HG03135 (cell line): ENCODE data around the gene RPTOR.
"Not testable (repeated sequence)": the region's sequence is repeated elsewhere in the genome, so short reads cannot be mapped to it uniquely, and the experiment has no call there.

ENCODE experiments used
- ATAC-seq: cut with Tn5 transposase; IDR thresholded peaks from one replicate; pipeline ENCODE4 v1.9.1; 2021; ENCODE audit warnings: mild to moderate bottlenecking, moderate library complexity; ENCODE audit not compliant: unreplicated experiment

RPTOR gene

DNA sequence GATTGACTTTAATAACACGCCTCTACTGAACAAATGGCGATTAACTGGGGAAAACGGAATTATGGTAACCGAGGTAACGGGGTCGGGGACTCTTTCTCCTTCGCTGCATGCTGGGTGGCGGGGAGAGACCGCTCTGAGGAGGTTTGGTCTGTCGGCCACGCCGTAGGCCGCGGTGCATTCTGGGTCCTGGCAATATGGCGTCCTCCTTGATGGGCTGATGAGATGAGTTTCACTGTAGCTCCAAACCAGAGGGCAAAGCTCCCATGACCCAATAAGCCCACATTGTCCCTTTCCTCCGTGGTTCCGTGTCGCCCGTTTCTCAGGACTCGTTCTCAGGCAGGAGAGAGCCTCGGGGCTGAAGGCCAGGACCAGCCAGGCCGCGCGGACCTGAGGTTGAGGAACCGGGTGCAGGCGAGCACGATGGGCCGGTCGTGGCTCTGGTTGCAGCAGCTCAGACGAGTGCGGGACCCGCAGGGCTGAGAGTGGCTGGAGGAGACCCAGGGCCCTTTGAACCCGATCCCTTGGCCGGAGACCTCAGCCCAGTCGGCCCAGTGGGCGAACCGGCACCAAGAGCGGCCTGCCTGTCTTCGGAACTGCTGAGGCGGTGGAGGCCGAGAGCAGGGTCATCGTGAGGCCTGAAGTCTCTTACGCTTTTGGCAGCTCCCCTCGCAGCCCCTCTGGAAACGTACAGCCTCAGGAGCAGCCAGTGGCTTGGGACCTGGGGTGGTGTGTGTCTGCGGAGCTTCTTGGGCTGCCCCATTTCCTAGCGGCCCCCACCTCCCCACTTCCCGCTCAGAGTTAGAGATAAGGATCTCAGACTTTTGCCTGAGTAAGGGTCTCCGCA lies at the start of gene RPTOR:
TSS of gene RPTOR (plus strand) at position 184 of the 844 bp plus-strand sequence. CDS start 792 bp downstream, outside the sequence.
- ATAC-seq: peak; percentile 89

GRCh38 chr17:80497726-80498241 lies 46.9 kb upstream of the RPTOR start:
- ATAC-seq: no peak

DNA sequence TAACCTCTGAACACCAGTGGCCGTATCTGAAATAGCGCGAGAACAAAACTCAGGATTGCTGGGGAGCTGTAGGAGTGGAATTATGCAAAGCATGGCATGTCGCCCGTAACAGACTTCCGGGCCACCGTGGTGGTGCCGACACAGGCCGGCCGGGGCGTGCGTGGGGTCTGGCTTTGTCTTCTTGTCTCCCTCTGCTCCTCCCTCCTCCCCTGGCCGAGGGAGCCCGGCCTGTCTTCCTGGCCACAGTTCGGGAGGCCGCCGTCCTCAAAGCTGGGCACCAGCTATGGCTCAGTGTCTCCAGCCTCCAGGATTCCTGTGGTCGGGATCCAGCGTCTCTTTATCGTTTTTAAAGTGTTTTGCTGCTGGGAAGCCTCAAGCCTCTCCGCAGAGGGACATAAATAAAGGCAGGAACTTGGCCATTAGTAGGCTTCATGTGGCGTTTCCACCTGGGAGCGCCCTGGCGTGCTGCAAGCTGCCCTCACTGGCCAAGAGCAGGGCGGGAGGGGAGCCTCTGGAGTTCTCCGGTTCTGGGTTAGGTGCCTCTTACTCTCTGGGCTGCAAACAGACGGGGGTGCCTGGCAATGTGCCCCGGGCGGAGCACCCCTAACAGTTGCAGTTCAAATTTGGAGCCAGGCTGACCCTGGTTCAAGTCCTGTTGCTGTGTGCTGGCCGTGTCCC lies 46.3 kb upstream of the RPTOR start:
- no peak for ATAC-seq

GRCh38 chr17:80498920-80499410 lies 45.7 kb upstream of the RPTOR start:
- no peak for ATAC-seq

DNA sequence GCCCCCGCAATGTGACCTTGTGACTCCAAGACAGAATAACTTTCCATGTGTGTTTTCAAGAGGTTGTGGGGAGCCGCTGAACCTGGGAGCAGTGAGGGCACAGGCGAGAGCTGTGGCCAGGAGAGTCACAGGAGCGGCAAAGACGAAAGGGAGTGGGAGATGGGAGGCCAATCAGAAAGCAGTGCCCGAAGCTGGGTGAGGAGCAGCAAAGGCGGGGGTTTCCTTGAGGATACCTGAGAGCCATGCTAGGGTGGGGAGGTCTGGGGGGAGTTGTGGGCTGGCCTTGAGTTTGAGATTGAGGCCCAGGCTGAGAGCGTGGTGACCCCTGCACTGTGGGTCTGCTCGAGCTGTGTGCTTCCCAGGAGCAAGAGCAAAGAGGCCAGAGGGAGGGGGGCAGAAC lies 45.1 kb upstream of the RPTOR start:
- no peak for ATAC-seq

DNA sequence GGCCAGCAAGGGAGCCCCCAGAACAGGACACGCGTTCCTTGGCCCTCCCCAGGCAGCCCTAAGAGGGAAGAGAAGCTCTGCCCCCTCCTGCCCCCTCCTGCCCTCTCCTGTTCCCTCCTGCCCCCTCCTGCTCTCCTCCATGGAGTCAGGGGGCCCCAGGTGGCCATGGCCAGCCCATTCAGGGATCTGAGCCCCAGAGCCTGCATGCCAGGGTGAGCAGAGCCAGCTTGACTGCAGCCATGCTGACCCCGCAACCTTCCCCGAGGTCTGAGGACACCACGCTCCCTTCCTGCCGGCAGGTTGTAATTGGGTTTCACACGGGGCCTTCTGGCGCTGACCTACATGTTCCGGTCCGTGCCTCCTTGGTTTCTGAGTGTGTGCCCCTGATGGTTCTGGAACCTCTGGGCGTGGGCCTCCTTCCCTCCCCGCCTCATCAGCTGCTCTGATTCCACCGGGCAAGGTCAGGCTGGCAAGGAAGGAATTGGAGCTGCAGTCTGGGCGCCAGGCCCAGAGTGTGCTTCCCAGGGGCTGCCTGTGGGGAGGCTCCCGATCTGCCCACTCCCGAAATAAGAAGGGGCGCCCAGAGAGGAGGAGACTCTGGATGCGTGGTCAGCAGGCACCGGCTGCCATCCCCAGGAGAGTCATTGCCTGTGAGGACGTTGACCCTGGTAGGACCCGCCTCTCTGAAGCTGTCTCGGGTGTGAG lies 44.5 kb upstream of the RPTOR start:
- ATAC-seq: no peak

DNA sequence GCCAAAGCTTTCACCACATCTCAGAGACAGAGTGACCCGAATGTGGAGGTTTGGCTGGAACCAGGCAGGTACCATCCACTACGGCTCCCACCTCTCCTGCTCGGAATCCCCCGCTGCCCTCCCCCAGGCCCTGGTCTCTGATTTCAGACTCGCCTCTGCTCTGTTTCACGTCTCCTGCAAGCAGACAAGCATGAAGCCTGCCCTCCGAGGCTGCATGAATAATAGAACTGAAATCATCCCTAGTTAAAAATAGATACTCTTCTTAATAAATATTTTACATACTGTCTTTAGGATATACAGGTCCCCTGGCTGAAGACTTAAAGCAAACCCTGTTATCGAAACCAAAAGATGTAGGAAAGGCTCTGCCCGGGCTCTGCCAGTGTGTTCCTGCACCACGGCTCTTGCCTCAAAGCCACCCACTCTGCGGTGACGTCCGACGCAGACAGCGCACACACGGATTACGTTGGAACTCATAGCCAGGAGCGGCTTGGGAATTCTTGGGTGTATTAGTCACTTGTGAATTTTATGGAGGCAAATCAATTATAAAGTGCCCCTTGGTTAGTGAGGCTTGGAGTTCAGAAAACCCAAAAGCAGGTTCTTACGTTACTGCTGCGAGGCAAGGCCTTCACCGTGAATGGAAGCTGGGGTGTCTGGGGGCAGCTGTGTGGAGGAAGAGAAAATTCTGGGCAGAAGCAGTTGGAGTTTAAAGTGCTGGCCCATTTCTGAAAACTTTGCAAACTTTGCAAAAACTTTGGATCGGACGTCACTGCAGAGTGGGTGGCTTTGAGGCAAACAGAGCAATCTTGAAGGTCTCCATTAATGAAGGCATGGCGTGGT lies 42.7 kb upstream of the RPTOR start:
- ATAC-seq: no peak

GRCh38 chr17:80502578-80502877 lies 42.1 kb upstream of the RPTOR start:
- no peak for ATAC-seq

DNA sequence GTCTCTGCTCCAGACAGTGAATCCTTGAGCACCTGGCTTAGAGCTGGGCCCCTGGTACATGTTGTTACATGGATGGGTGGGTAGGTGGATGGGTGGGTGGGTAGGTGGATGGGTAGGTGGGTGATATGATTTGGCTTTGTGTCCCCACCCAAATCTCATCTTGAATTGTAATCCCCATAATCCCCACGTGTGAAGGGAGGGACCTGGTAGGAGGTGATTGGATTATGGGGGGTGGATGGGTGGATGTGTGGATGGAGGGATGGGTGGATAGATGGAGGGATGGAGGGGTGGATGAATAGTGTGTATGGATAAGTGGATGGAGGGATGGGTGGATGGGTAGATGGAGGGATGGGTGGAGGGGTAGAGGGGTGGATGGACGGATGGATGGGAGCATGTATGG lies 41.6 kb upstream of the RPTOR start:
- no peak for ATAC-seq

GRCh38 chr17:80503921-80504320 lies 40.7 kb upstream of the RPTOR start:
- ATAC-seq: no peak

GRCh38 chr17:80504686-80505413 lies 39.8 kb upstream of the RPTOR start:
- ATAC-seq: no peak

DNA sequence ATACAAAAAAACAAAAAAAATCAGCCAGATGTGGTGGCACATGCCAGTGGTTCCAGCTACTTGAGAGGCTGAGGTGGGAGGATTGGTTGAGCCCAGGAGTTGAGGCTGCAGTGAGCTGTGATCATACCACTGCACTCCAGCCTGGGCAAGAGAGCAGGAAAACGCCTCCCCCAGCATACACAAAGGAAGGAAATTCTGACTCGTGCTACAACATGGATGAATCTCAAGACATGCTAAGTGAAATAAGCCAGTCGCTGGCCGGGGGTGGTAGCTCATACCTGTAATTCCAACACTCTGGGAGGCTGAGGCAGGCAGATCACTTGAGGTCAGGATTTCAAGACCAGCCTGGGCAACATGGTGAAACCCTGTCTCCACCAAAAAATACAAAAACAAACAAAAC lies 37.5 kb upstream of the RPTOR start:
- ATAC-seq: not testable (repeated sequence)

DNA sequence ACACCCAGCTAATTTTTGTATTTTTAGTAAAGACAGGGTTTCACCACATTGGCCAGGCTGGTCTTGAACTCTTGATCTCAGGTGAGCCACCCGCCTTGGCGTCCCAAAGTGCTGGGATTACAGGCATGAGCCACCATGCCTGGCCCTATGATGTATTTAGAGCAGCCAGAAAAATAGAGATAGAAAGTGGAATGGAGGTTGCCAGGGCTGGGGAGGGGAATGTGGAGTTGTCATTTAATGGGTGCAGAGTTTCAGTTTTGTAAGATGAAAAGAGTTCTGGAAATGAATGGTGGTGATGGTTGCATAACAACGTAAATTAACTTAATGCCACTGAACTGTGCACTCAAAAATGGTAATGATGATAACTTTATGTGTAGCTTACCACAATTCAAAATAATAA lies 36.7 kb upstream of the RPTOR start:
- no peak for ATAC-seq

GRCh38 chr17:80509311-80509710 lies 35.3 kb upstream of the RPTOR start:
- no peak for ATAC-seq

DNA sequence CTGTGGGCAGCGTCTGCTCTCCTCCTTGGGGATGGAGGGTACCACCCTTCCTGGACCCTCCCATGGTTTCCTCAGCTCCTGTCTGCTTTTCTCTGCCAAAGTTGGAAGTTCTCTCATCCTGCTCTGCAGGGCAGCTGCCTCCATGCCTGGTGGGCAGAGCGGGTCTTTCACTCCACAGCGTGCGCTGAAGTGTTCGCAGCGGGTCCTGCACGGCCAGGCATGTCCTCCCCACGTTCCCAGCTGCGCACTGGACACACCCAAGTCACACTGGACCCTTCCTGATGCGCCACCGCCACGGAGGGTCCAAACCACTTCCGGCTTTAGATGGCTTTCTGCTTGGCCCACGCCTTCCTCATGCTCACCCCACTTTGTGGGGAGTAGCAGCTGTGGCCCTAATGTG lies 34.5 kb upstream of the RPTOR start:
- no peak for ATAC-seq

DNA sequence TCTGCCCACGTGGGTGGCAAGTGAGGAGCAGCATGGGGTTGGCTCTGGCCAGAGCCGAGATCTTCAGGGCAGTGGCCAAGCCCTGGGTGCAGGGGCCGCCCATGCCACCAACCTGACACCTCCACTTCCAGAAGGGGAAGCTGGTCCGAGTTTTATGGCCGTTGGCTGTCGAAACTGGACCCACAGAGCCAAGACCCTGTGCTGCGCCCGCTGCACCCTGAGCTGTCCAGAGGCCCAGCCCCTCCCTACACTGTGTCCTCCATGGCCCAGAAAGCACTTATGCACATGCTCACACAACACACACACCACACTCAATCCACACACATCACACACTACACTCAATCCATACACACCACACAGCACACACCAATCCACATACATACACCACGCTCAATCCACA lies 33.9 kb upstream of the RPTOR start:
- no peak for ATAC-seq

DNA sequence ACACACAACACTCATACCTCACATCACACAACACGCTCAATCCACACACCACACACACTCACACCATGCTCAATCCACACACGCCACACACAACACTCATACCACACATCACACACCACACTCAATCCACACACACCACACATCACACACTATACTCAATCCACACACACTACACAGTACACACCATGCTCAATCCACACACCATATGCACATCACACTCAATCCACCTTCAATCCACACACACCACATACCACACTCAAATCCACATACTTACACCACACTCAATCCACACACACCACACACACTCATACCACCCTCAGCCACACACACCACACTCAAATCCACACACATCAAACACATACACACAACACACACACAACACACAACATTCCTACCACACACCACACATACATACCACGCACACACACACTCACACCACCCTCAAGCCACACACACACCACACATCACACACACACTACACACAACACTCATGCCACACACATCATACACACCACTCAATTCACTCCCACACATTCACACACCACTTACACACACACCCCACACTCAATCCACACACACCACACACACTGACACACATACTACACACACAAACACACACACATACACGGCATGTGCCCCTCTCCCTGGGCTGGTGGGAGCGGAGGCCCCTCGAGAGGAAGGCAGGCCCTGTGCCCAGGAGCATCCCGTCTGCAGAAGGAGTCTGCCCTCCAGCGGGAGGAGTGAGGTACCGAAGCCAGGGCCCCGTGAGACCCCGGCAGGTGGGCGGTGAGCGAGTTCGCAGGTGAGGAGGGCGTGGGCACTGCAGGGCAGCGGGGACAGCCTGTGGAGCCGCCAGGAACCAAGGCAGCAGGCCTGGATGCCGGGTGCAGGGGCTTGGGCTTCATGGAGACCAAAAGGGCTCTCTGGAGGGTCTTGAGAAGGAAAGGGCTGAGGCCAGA lies 33.1 kb upstream of the RPTOR start:
- ATAC-seq: no peak

- ATAC-seq: no peak
Measured at GRCh38 chr17:80512233-80512632, 32.4 kb upstream of the RPTOR start.

DNA sequence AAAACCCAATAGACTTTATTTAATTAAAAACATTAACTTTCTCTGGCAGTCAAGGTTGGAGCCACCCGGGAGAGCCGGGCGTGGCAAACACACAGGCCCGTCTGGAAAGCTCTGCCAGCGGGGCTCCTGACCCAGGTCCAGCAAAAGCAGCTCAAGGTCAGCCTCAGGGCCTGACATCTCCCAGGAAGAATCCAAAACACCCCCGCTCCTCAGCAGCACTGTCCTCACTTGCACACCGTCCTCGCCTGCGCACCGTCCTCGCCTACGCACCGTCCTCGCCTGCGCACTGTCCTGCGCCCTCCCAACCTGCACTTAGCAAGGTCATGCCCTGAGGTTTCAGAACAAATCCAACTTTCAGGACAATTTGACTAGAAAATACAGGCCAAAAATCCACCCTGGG lies 31.4 kb upstream of the RPTOR start:
- ATAC-seq: no peak
